KOPT-K1 (cell line): ENCODE measurements around the gene NET1.

ENCODE experiments used
- H3K27ac ChIP-seq: fragments of 200-600 bp; sonication (generic); 2 replicates; pipeline ENCODE4 v1.5.1; 2016; ENCODE audit warnings: antibody characterized with exemption, mild to moderate bottlenecking, low read depth, low read length; ENCODE audit not compliant: poor library complexity, severe bottlenecking
- H3K36me3 ChIP-seq: fragments of 200-600 bp; sonication (generic); 2 replicates; pipeline ENCODE4 v1.5.1; 2017; ENCODE audit warnings: antibody characterized with exemption, mild to moderate bottlenecking, low read length, moderate library complexity; ENCODE audit not compliant: insufficient read depth
- H3K9me3 ChIP-seq: fragments of 200-600 bp; sonication (generic); 2 replicates; pipeline ENCODE4 v1.5.1; 2017; ENCODE audit warnings: antibody characterized with exemption, low read length, mild to moderate bottlenecking; ENCODE audit not compliant: insufficient read depth, poor library complexity, severe bottlenecking

The NET1 gene

GRCh38 chr10:5502061-5502521, 89.7 kb downstream of the NET1 start:
- H3K36me3 ChIP-seq = no peaks in the 10 kb centered on the region
- no peaks in the 10 kb centered on the region for H3K9me3 ChIP-seq
- no peak overlapping the region for H3K27ac ChIP-seq

- Histone ChIP-seq H3K27ac (no peak overlapping the region), H3K36me3 (no peaks in the 10 kb centered on the region), H3K9me3 (no peaks in the 10 kb centered on the region)
Observed at GRCh38 chr10:5502571-5503476, 90.5 kb downstream of the NET1 start.

GRCh38 chr10:5503477-5503835, 91.1 kb downstream of the NET1 start:
- H3K27ac ChIP-seq = no peak overlapping the region
- H3K9me3 ChIP-seq = no peaks in the 10 kb centered on the region
- H3K36me3 ChIP-seq = no peaks in the 10 kb centered on the region

- Histone ChIP-seq H3K27ac (no peak overlapping the region), H3K9me3 (no peaks in the 10 kb centered on the region), H3K36me3 (no peaks in the 10 kb centered on the region)
Observed at GRCh38 chr10:5504146-5505072, 92.1 kb downstream of the NET1 start.

GRCh38 chr10:5506246-5506645, 93.9 kb downstream of the NET1 start:
- H3K27ac ChIP-seq = no peak overlapping the region
- no peaks in the 10 kb centered on the region for H3K36me3 ChIP-seq
- H3K9me3 ChIP-seq = no peaks in the 10 kb centered on the region

GRCh38 chr10:5506751-5507648, 94.6 kb downstream of the NET1 start:
- H3K27ac ChIP-seq = no peak overlapping the region
- no peaks in the 10 kb centered on the region for H3K9me3 ChIP-seq
- no peaks in the 10 kb centered on the region for H3K36me3 ChIP-seq

- Histone ChIP-seq H3K36me3 (no peaks in the 10 kb centered on the region), H3K27ac (no peak overlapping the region), H3K9me3 (no peaks in the 10 kb centered on the region)
Observed at GRCh38 chr10:5507649-5508131, 95.3 kb downstream of the NET1 start.

- no peak overlapping the region for H3K27ac ChIP-seq
- no peaks in the 10 kb centered on the region for H3K9me3 ChIP-seq
- H3K36me3 ChIP-seq = no peaks in the 10 kb centered on the region
Observed at GRCh38 chr10:5508161-5508604, 95.8 kb downstream of the NET1 start.
